Stimulated activated CD8-positive, alpha-beta memory T cell treated with anti-CD3 and anti-CD28 coated beads, Interleukin-15, amount 100 ng/mL, for 48 hours (primary cell): ENCODE measurements around the gene PTPRZ1.

Experiments used
- DNase-seq, 2 donors: peaks; one replicate each; pipeline ENCODE4 v3.0.0-alpha.2; 2020; ENCODE audit warnings: low read depth in 2 of 2

The PTPRZ1 gene

GRCh38 chr7:121954803-121955202 lies 81.8 kb downstream of the PTPRZ1 start:
- no peak for DNase-seq

- DNase-seq, result no peak
Measured at GRCh38 chr7:121957626-121958025, 84.7 kb downstream of the PTPRZ1 start.

DNA sequence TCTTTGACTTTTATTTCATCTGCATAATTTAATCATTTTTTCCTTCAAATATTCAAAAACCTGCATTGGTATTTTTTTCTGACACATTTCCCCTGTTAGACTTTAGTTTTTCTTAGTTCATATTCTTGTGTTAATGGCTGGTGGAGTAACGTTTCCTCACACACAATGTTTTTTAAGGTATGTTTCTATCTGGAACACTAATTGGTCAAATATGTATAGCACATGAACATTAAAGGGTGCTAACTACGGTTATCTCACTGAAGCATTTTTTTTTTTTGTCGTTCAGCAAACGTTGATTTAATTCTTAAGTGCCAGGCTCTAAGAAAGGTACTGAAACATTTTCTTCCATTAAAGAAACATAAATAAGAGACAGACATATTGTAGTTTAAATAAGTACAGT lies 87.7 kb downstream of the PTPRZ1 start:
- no peak for DNase-seq

GRCh38 chr7:121961089-121961867 lies 88.3 kb downstream of the PTPRZ1 start:
- DNase-seq, result no peak

DNA sequence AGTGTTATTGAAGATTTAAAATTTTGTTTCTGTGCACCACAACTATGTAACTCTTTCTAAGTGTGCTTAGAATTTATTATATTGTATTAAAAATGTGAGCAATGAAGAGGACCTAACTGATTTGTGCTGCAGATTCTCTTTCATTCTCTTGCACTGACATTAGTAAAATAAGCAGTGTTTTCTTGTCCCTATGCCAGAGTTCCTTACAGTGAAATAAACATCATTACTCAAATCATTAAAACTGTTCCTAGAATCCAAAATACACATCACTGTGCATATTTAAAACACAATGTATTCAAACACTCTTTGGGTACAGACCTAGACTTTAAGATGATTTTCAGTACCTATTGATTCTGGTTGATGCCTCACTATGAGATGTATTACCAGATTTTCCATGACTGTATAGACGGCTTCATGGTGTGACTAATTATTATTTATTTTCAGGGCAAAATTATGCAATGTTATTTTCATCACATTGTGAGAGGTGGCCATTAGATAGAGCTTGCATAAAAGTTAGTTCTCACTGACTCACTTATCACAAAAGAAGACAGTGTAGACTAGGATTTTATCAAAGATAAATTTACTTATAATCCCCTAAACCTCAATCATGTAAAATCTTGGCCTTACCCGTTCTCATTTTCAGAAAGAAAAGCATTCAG lies 93.4 kb downstream of the PTPRZ1 start:
- no peak for DNase-seq

GRCh38 chr7:121966935-121967332 lies 94.0 kb downstream of the PTPRZ1 start:
- DNase-seq, result no peak

DNA sequence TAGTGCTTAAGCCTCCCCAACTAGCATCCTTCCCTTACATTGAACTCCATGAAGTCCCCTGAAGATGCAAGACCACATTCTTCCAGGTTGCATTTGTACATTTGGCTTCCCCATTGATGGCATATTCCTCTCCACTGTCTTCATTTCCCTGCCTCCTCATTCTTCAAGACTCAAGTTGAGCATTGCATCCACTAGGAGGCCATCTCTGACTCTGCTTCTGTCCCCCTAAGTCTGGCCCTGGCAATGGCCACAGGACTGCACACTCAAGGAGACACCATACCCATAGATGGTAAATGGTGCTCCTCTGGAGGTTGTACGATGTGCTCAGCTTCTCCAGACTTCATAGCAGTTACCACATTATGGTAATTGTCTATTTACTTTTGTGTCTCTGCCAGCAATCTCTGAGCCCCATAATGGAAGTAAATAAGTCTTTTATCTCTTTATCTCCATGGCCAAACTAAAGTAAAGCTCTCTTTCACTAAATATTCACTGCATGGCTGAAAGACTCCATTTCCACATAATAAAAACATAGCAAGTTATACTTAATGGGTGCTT lies 112.6 kb downstream of the PTPRZ1 start:
- DNase-seq, result no peak

DNA sequence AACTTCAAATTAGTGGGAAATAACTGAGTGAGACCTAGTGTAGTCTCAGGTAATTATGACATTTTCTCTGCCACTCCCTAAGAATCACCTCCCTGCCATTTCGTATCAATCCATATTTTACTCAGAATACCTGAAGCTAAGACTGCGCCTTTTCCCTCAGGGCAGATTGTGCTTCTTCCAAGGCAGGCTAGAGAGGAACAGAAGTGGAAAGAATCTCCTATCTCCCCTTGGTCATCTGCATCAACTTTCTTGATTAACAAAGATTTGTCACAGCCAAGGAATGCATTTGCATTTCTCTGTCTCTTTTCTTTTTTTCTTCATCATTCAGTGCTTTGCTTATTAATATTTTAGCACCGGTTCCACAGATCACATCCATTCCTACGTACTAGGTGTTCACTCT lies 119.1 kb downstream of the PTPRZ1 start:
- no peak for DNase-seq

GRCh38 chr7:121994625-121995410 lies 121.9 kb downstream of the PTPRZ1 start:
- peak; percentile 3 to 11 for DNase-seq

DNA sequence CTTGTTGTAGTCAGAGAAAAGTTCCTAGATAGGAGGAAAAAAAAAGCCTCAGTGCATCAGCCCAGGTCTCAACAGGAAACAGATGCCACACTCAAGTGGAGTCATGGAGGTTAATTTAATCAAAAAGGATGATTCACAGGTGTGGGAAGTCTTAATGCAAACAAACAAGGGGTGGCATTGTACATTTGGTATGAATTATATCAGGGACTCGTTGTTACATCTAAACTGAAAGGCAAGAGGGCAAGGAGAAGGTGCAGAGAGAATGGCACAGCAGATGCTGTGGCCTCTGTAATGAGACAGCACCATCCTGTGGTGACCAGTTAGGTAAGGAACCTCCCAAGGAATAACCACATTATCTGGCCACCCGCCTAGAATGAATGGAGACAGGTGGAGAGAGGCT lies 133.7 kb downstream of the PTPRZ1 start:
- DNase-seq, result no peak

DNA sequence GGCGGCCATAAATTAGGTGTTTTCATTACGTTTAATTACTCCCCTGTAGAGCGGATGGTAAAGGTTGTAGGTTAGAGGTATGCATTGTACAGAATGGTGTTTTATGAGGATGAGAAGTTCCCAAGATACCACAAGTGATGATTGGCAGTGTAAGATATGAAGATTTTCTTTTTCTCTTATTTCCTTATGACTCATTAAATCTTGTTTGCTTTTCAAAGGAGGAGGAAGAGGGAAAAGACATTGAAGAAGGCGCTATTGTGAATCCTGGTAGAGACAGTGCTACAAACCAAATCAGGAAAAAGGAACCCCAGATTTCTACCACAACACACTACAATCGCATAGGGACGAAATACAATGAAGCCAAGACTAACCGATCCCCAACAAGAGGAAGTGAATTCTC lies 137.2 kb downstream of the PTPRZ1 start:
- no peak for DNase-seq

DNA sequence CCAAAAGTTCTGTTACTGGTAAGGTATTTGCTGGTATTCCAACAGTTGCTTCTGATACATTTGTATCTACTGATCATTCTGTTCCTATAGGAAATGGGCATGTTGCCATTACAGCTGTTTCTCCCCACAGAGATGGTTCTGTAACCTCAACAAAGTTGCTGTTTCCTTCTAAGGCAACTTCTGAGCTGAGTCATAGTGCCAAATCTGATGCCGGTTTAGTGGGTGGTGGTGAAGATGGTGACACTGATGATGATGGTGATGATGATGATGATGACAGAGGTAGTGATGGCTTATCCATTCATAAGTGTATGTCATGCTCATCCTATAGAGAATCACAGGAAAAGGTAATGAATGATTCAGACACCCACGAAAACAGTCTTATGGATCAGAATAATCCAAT lies 140.1 kb downstream of the PTPRZ1 start:
- DNase-seq, result peak in 1 of 2 donors; percentile 8

- DNase-seq, result no peak
Measured at GRCh38 chr7:122013630-122014029, 140.7 kb downstream of the PTPRZ1 start.

GRCh38 chr7:122014697-122015096 lies 141.7 kb downstream of the PTPRZ1 start:
- no peak for DNase-seq

DNA sequence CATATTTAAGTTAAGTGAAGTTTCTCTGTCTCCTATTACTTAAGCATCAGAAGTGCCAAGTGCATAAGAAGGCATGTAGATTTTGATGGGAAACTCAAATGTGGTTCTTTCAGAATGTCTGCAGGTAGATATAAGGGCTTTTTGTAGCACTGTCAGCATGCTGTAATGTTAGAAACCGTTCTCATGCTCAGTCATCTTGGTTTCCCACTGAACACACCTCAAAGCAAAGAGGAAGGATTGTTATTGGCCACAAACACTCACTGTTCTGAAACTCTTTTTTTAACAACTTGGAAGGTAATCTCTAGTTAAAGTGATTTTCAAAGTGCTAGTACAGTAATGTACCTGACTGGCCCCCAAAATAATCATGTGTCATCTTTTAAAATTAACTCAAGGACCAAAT lies 145.1 kb downstream of the PTPRZ1 start:
- DNase-seq, result no peak

- no peak for DNase-seq
Measured at GRCh38 chr7:122027058-122027457, 154.1 kb downstream of the PTPRZ1 start.

DNA sequence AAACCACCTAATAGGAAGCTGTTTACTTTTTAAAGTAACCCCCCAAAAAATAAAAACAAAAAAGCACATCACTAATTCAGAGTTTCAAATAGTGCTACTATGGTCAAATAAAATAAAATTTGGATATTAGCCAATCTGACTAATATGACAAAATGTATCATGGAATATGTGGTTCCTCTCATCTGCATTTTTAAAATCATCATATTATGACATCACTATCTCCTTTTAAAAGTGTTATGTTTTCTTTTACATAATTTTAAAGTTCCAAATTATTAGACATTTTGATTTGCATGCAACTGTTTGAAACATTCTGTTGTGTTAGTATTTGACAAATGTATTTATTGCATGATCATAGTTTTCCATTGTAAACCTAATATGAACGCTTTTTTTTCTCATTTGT lies 160.7 kb downstream of the PTPRZ1 start:
- no peak for DNase-seq

DNA sequence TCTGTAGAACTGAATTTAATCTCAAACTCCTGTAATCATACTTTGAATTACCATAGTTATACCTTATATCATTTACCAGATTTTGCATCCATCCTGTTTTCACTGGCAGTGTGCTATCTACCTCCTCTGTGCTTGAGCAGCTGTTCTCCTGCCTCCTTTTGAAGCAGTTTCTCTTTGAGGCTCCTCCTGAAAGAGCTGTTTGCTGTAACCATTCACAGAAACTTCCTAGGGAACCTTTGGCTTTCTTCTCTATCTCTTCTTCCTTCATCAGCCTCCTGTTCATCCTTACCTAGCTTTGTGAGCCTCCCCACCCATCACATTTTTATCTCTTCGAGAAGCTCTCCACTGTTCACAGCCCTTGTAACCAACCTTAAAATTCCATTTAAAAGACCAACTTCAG lies 162.9 kb downstream of the PTPRZ1 start:
- no peak for DNase-seq

- DNase-seq, result no peak
Measured at GRCh38 chr7:122038134-122038533, 165.2 kb downstream of the PTPRZ1 start.

DNA sequence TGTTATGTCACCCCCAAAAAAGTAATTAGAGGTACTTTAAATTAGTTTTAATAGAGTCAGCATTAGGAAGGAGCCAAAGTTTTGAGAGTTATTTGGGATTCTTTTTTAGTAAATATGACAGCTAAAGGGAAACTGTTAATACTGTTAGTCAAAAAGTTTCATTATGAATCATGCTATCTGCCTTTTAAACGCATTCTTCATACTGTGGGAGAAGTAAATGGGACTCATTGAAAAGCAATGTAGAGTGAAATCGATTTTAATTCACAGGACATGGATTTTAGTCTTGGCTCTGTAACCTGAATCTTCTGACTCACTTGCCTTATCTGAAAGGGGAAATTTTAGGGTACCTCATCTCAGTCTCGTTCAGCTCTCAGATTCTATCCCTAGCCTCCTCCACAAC lies 165.9 kb downstream of the PTPRZ1 start:
- no peak for DNase-seq

GRCh38 chr7:122040147-122040546 lies 167.2 kb downstream of the PTPRZ1 start:
- no peak for DNase-seq

GRCh38 chr7:122046402-122046801 lies 173.4 kb downstream of the PTPRZ1 start:
- no peak for DNase-seq
